Activated CD4-positive, alpha-beta T cell treated with anti-CD3 and anti-CD28 coated beads, Interleukin-2, amount 50 U/mL, for 16 hours (primary cell): Measurements from ENCODE around the gene POU2AF2.

Source experiments
- DNase-seq: peaks from one replicate; pipeline ENCODE4 v3.0.0-alpha.2; 2020

Gene POU2AF2

GRCh38 chr11:111334532-111335502, 89.3 kb downstream of the POU2AF2 start:
- DNase-seq = no peak

DNA sequence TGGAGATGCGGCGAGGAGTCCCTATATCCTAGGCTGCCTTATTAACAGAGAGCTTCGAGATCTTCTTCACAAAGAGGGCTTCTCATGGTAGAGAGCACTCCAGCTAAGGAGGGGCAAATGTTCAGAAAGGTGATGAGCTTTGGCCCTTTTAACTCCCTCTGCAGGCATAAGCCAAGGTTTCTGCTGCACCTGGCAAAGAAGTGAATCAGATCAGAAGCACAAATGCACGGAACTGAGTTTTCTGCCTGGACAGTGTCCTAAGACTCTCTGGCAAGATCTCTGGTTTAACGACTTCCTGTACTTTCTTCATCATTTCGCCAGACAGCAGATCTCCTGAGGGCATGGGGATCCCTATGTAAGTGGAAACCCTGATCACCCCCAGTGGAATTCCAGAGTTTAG, 90.0 kb downstream of the POU2AF2 start:
- no peak for DNase-seq
